T-helper 17 cell (primary cell): ENCODE results near the gene FAM168A. TPM values are rescaled to one million over a fixed set of nuclear protein-coding genes. Genes with fewer than 3 reads are reported as not detected.

Experiments used
- ATAC-seq: fragments of 150-1000 bp; cut with Tn5 transposase; 2 replicates; pipeline ENCODE4 v1.10.0; 2021; ENCODE audit warnings: mild to moderate bottlenecking, moderate library complexity
- DNase-seq, 3 donors: peaks; one replicate each; pipeline versions ENCODE4 v3.0.0 to v3.0.0-alpha.2; 2020 to 2021
- H3K9me3 ChIP-seq: one replicate; pipeline ENCODE4 v1.7.0; 2013; ENCODE audit warnings: low read length, mild to moderate bottlenecking; ENCODE audit not compliant: control insufficient read depth, poor library complexity, severe bottlenecking
- H3K27ac Mint-ChIP-seq: one replicate; pipeline ENCODE4 v1.8.0; 2022; ENCODE audit warnings: mild to moderate bottlenecking, moderate library complexity, mixed read lengths
- H3K27me3 Mint-ChIP-seq: one replicate; pipeline ENCODE4 v1.8.0; 2022; ENCODE audit warnings: mixed read lengths
- H3K36me3 Mint-ChIP-seq: one replicate; pipeline ENCODE4 v1.8.0; 2022; ENCODE audit warnings: low read depth, mixed read lengths
- H3K4me1 Mint-ChIP-seq: one replicate; pipeline ENCODE4 v1.8.0; 2022; ENCODE audit warnings: mild to moderate bottlenecking, mixed read lengths
- H3K4me3 Mint-ChIP-seq: one replicate; pipeline ENCODE4 v1.8.0; 2022; ENCODE audit warnings: mild to moderate bottlenecking, moderate library complexity, mixed read lengths
- total RNA-seq, 4 donors: library from RNA in 2 of 4; stranded (reverse) in 2 of 4; gene quantifications; one replicate each; pipeline ENCODE4 v1.2.3 and lab custom pipeline; 2022 to 2026

FAM168A gene
- total RNA-seq, 2 donors from 2014 or later = 21.1 to 22.2 TPM

DNA sequence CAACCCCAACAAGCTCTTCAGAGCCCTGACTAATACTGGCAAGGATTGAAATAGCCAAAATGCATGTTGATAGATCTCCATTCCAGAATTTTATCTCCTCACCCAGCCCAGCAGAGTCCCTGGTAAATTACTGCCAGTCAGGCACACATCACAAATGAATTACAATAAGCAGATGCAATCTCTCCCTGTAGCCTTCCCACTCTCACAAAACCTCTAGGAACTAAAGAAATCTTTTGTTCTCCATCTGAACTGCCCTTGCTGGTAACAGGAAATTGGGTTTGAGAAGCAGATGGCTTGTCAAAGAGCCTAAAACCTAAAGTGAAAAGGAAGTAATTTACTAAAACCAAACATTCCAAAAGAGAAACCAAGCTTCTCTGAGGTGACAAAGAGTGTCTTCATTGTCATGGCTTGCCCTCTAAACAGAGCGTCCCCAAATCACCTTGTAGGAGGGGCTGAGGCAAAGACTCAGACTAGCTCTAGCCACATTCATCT, 59.5 kb downstream of the FAM168A start:
- peak overlapping the region; percentile 39 for H3K4me3 Mint-ChIP-seq
- DNase-seq (no peak), ATAC-seq (peak; percentile 33)
- peaks cover 29% of the 10 kb centered on the region for H3K4me1 Mint-ChIP-seq
- H3K27me3 Mint-ChIP-seq = no peaks in the 10 kb centered on the region
- H3K9me3 ChIP-seq = no peaks in the 10 kb centered on the region
- H3K36me3 Mint-ChIP-seq = peaks cover 7% of the 10 kb centered on the region
- peak overlapping the region; percentile 61 for H3K27ac Mint-ChIP-seq

DNA sequence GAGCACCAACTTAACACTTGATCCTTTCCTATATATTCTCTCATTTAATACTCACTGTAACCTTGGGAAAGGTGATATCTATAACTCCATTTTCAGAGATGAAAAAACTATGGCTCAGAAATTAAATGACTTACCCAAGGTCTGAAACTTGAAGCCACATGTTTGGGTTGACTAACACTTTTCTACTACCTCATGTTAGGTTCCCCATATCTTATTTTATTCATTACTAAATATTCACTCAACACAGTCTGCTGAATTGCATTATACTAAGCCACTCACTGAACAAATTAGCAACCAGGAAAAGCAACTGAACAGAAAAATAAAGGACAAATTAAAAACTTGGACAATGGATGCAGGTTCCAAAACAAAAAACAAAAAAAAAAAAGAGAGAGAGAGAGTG, 59.9 kb downstream of the FAM168A start:
- H3K9me3 ChIP-seq = no peaks in the 10 kb centered on the region
- ATAC-seq (no peak), DNase-seq (no peak)
- H3K27ac Mint-ChIP-seq = peak overlapping the region; percentile 61
- peaks cover 7% of the 10 kb centered on the region for H3K36me3 Mint-ChIP-seq
- H3K4me3 Mint-ChIP-seq = no peak overlapping the region
- H3K27me3 Mint-ChIP-seq = no peaks in the 10 kb centered on the region
- peaks cover 28% of the 10 kb centered on the region for H3K4me1 Mint-ChIP-seq

DNA sequence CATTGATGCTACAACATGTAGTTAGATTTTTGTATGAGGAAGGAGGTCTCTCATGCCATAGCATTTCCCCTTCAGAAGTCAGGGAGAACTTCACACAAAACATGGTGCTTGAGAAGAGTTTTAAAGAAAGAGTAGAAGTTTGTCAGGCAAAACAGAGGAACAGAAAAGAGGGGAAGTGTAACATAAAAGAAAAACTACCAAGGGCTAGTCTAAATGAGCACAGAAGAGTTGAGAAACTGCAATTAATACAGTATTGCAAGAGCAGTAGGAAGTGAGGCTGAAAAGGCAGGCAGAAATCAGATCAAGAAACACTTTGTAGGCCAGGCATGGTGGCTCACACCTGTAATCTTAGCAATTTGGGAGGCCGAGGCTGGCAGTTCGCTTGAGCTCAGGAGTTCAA, 61.0 kb downstream of the FAM168A start:
- ATAC-seq (no peak), DNase-seq (no peak)
- no peaks in the 10 kb centered on the region for H3K27me3 Mint-ChIP-seq
- peaks cover 22% of the 10 kb centered on the region for H3K4me1 Mint-ChIP-seq
- no peak overlapping the region for H3K27ac Mint-ChIP-seq
- H3K36me3 Mint-ChIP-seq = peaks cover 7% of the 10 kb centered on the region
- no peak overlapping the region for H3K4me3 Mint-ChIP-seq
- no peaks in the 10 kb centered on the region for H3K9me3 ChIP-seq

GRCh38 chr11:73532310-73532709, 65.6 kb downstream of the FAM168A start:
- DNase-seq (no peak), ATAC-seq (no peak)
- peaks cover 28% of the 10 kb centered on the region for H3K4me1 Mint-ChIP-seq
- peaks cover 4% of the 10 kb centered on the region for H3K36me3 Mint-ChIP-seq
- H3K9me3 ChIP-seq = no peaks in the 10 kb centered on the region
- H3K4me3 Mint-ChIP-seq = no peak overlapping the region
- H3K27ac Mint-ChIP-seq = no peak overlapping the region
- no peaks in the 10 kb centered on the region for H3K27me3 Mint-ChIP-seq

DNA sequence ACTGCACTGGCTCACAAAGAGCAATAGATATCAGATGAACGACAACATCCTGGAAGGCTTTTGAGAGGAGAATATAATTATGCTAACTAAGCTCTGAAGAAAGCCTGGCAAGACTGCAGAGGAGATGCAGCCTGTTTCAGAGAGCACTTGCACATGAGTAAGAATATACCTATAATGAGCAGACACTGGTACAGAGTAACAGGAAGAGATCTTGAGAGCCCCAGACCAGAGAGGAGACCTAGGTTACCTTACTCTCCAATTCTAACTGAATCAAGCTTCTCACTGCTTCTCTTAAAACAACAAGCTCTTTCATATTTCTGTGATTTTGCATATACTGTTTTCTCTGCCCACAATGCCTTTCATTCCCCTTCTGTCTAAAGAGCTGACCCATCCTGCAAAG, 66.5 kb downstream of the FAM168A start:
- no peak for DNase-seq
- Mint-ChIP-seq H3K27me3 (no peaks in the 10 kb centered on the region), H3K36me3 (no peaks in the 10 kb centered on the region), H3K4me1 (peaks cover 23% of the 10 kb centered on the region), H3K4me3 (no peak overlapping the region), H3K27ac (no peak overlapping the region)
- ATAC-seq = no peak
- no peaks in the 10 kb centered on the region for H3K9me3 ChIP-seq

- ATAC-seq = no peak
- Mint-ChIP-seq H3K4me3 (no peak overlapping the region), H3K27me3 (no peaks in the 10 kb centered on the region), H3K36me3 (peaks cover under 1% of the 10 kb centered on the region), H3K27ac (peak overlapping the region; percentile 16), H3K4me1 (peaks cover 27% of the 10 kb centered on the region)
- H3K9me3 ChIP-seq = no peaks in the 10 kb centered on the region
- no peak for DNase-seq
Observed at GRCh38 chr11:73530109-73530508, 67.8 kb downstream of the FAM168A start.

DNA sequence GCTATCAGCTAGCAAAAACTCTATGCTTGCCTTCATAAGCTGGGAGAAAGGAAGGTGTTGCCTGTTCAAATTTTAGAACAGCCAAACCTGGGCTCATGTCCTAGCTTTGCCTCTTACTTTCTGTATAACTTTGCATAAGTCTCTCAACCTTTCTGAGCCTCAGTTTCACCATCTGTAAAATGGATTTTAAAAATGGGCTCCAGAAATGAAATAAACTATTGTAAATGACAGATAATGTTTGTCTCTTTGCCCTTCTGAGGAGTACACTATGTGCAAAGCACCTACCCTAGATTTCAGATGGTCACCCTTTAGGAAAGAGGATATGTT, 68.7 kb downstream of the FAM168A start:
- no peaks in the 10 kb centered on the region for H3K9me3 ChIP-seq
- DNase-seq (no peak), ATAC-seq (no peak)
- H3K4me3 Mint-ChIP-seq = no peak overlapping the region
- peaks cover 3% of the 10 kb centered on the region for H3K36me3 Mint-ChIP-seq
- H3K27me3 Mint-ChIP-seq = no peaks in the 10 kb centered on the region
- peak overlapping the region; percentile 16 for H3K27ac Mint-ChIP-seq
- peaks cover 27% of the 10 kb centered on the region for H3K4me1 Mint-ChIP-seq

- Mint-ChIP-seq H3K4me1 (peaks cover 24% of the 10 kb centered on the region), H3K4me3 (no peak overlapping the region), H3K27me3 (no peaks in the 10 kb centered on the region), H3K36me3 (peaks cover 3% of the 10 kb centered on the region), H3K27ac (peak overlapping the region; percentile 16)
- DNase-seq (no peak), ATAC-seq (no peak)
- H3K9me3 ChIP-seq = no peaks in the 10 kb centered on the region
Observed at GRCh38 chr11:73528483-73529203, 69.3 kb downstream of the FAM168A start.

GRCh38 chr11:73528013-73528412, 69.9 kb downstream of the FAM168A start:
- peaks cover 24% of the 10 kb centered on the region for H3K4me1 Mint-ChIP-seq
- H3K9me3 ChIP-seq = no peaks in the 10 kb centered on the region
- no peak overlapping the region for H3K27ac Mint-ChIP-seq
- peaks cover 3% of the 10 kb centered on the region for H3K36me3 Mint-ChIP-seq
- H3K4me3 Mint-ChIP-seq = no peak overlapping the region
- DNase-seq = no peak
- H3K27me3 Mint-ChIP-seq = no peaks in the 10 kb centered on the region
- no peak for ATAC-seq

DNA sequence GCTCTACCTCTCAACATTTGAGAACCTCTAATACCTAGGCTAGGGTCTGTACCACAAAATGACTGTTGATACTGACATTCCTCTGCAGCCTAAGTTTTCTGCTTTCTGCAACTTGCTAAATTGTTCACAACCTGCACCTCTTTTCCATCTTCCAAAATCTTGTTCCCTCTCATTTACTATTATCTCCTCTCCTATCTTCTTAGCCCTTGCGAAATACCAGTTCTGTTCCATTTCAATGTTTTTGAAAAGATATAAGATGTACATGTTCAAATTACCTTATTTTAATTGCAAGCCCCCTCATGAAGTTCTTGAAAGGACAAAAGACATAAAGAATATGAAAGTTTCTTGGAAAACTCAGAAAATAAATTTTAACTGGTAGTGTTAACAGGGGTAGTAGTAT, 72.3 kb downstream of the FAM168A start:
- H3K9me3 ChIP-seq = no peaks in the 10 kb centered on the region
- no peak overlapping the region for H3K4me3 Mint-ChIP-seq
- no peaks in the 10 kb centered on the region for H3K27me3 Mint-ChIP-seq
- H3K4me1 Mint-ChIP-seq = peaks cover 34% of the 10 kb centered on the region
- no peak overlapping the region for H3K27ac Mint-ChIP-seq
- H3K36me3 Mint-ChIP-seq = peaks cover 3% of the 10 kb centered on the region
- no peak for ATAC-seq
- no peak for DNase-seq

- ATAC-seq = no peak
- Mint-ChIP-seq H3K4me1 (peaks cover 32% of the 10 kb centered on the region), H3K27ac (no peak overlapping the region), H3K4me3 (no peak overlapping the region), H3K36me3 (peaks cover 3% of the 10 kb centered on the region), H3K27me3 (no peaks in the 10 kb centered on the region)
- no peaks in the 10 kb centered on the region for H3K9me3 ChIP-seq
- DNase-seq = no peak
Observed at GRCh38 chr11:73524774-73525173, 73.1 kb downstream of the FAM168A start.

GRCh38 chr11:73521621-73522020, 76.3 kb downstream of the FAM168A start:
- H3K9me3 ChIP-seq = no peaks in the 10 kb centered on the region
- H3K27me3 Mint-ChIP-seq = no peaks in the 10 kb centered on the region
- no peak overlapping the region for H3K4me3 Mint-ChIP-seq
- peak overlapping the region; percentile 63 for H3K27ac Mint-ChIP-seq
- ATAC-seq (no peak), DNase-seq (no peak)
- H3K36me3 Mint-ChIP-seq = peaks cover 3% of the 10 kb centered on the region
- H3K4me1 Mint-ChIP-seq = peaks cover 25% of the 10 kb centered on the region

- Mint-ChIP-seq H3K27ac (peak overlapping the region; percentile 63), H3K36me3 (peaks cover 3% of the 10 kb centered on the region), H3K4me3 (no peak overlapping the region), H3K4me1 (peaks cover 22% of the 10 kb centered on the region), H3K27me3 (no peaks in the 10 kb centered on the region)
- no peak for ATAC-seq
- no peaks in the 10 kb centered on the region for H3K9me3 ChIP-seq
- no peak for DNase-seq
Observed at GRCh38 chr11:73520353-73521061, 77.4 kb downstream of the FAM168A start.

- peaks cover 21% of the 10 kb centered on the region for H3K4me1 Mint-ChIP-seq
- H3K27me3 Mint-ChIP-seq = no peaks in the 10 kb centered on the region
- no peaks in the 10 kb centered on the region for H3K36me3 Mint-ChIP-seq
- DNase-seq (no peak), ATAC-seq (no peak)
- H3K4me3 Mint-ChIP-seq = no peak overlapping the region
- H3K27ac Mint-ChIP-seq = no peak overlapping the region
- H3K9me3 ChIP-seq = no peaks in the 10 kb centered on the region
Observed at GRCh38 chr11:73519266-73519665, 78.6 kb downstream of the FAM168A start.
